ENCODE results near the gene PRM2.

The PRM2 gene

GRCh38 chr16:11231367-11231970, 44.8 kb downstream of the PRM2 start:
- Histone ChIP-seq H3K79me2 (ENCODE audit: insufficient read depth, low read length) (peaks cover 6% of the 10 kb centered on the region; the same call in 1 of the 2 replicates), H3K4me2 (ENCODE audit: insufficient read depth, low read length) (peak overlapping the region; percentile 45), H3K27ac (ENCODE audit: low read length) (peak overlapping the region; percentile 99), H2AFZ (ENCODE audit: low read depth, low read length) (no peak overlapping the region), H3K4me1 (ENCODE audit: insufficient read depth, low read length) (peaks cover 74% of the 10 kb centered on the region), H3K9me3 (ENCODE audit: insufficient read depth, low read length, severe bottlenecking) (no peaks in the 10 kb centered on the region), H3K27me3 (ENCODE audit: insufficient read depth, low read length, poor library complexity) (no peaks in the 10 kb centered on the region), H3K36me3 (ENCODE audit: insufficient read depth, low read length) (no peaks in the 10 kb centered on the region), H4K20me1 (ENCODE audit: insufficient read depth, low read length) (no peaks in the 10 kb centered on the region), H3K4me3 (ENCODE audit: low read depth in 1 of 2, low read length in 2 of 2) (peak overlapping the region in 1 of 2 experiments; percentile 33; a peak in 1 of 4 replicates), H3K9ac (ENCODE audit: low read depth, low read length) (peak overlapping the region; percentile 59)
- TF ChIP-seq, protein P1, sequence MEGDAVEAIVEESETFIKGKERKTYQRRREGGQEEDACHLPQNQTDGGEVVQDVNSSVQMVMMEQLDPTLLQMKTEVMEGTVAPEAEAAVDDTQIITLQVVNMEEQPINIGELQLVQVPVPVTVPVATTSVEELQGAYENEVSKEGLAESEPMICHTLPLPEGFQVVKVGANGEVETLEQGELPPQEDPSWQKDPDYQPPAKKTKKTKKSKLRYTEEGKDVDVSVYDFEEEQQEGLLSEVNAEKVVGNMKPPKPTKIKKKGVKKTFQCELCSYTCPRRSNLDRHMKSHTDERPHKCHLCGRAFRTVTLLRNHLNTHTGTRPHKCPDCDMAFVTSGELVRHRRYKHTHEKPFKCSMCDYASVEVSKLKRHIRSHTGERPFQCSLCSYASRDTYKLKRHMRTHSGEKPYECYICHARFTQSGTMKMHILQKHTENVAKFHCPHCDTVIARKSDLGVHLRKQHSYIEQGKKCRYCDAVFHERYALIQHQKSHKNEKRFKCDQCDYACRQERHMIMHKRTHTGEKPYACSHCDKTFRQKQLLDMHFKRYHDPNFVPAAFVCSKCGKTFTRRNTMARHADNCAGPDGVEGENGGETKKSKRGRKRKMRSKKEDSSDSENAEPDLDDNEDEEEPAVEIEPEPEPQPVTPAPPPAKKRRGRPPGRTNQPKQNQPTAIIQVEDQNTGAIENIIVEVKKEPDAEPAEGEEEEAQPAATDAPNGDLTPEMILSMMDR (IDR thresholded peaks at IDR 0.05; ENCODE audit: borderline replicate concordance, extremely low read depth, low read length, poor library complexity, severe bottlenecking): no peak
- TF ChIP-seq EZH2 (IDR thresholded peaks at IDR 0.05; ENCODE audit: borderline replicate concordance, low read depth, low read length, severe bottlenecking): no peak
- no peak for DNase-seq
- no peak for ATAC-seq (ENCODE audit: insufficient read depth, low read depth)

GRCh38 chr16:11229906-11230305, 46.4 kb downstream of the PRM2 start:
- no peak overlapping the region for H2AFZ ChIP-seq (ENCODE audit: low read depth, low read length)
- no peaks in the 10 kb centered on the region for H3K9me3 ChIP-seq (ENCODE audit: insufficient read depth, low read length, severe bottlenecking)
- no peak overlapping the region for H3K4me2 ChIP-seq (ENCODE audit: insufficient read depth, low read length)
- DNase-seq (no peak), ATAC-seq (ENCODE audit: insufficient read depth, low read depth) (no peak)
- 0 out of 2 replicates have a peak overlapping the region, but pooled peaks have one; percentile 3 for H3K9ac ChIP-seq (ENCODE audit: low read depth, low read length)
- peaks cover 10% of the 10 kb centered on the region; the same call in 1 of the 2 replicates for H3K79me2 ChIP-seq (ENCODE audit: insufficient read depth, low read length)
- no peaks in the 10 kb centered on the region for H3K27me3 ChIP-seq (ENCODE audit: insufficient read depth, low read length, poor library complexity)
- peak overlapping the region; percentile 70 for H3K27ac ChIP-seq (ENCODE audit: low read length)
- H3K36me3 ChIP-seq (ENCODE audit: insufficient read depth, low read length): no peaks in the 10 kb centered on the region
- H4K20me1 ChIP-seq (ENCODE audit: insufficient read depth, low read length): no peaks in the 10 kb centered on the region
- no peak for TF ChIP-seq EZH2 (IDR thresholded peaks at IDR 0.05; ENCODE audit: borderline replicate concordance, low read depth, low read length, severe bottlenecking)
- TF ChIP-seq, protein P1 (IDR thresholded peaks at IDR 0.05; ENCODE audit: borderline replicate concordance, extremely low read depth, low read length, poor library complexity, severe bottlenecking): no peak
- H3K4me1 ChIP-seq (ENCODE audit: insufficient read depth, low read length): peaks cover 78% of the 10 kb centered on the region
- no peak overlapping the region for H3K4me3 ChIP-seq (ENCODE audit: low read depth in 1 of 2, low read length in 2 of 2)

DNA sequence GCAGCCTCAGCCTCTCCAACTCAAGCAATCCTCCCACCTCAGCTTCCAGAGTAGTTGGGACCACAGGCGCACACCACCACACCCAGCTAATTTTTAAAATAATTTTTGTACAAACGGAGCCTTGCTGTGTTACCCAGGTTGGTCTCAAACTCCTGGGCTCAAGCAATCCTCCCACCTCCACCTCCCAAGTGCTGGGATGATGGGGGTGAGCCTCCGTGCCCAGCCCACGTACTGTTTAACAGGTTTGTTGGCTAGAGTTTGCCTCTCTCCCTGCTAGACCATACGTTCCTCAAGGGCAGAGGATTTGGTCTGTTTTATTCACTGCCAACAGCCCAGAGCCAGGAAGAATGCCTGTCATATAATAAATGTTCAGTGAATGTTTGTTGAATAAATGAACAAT, 46.8 kb downstream of the PRM2 start:
- H3K36me3 ChIP-seq (ENCODE audit: insufficient read depth, low read length): no peaks in the 10 kb centered on the region
- H3K9me3 ChIP-seq (ENCODE audit: insufficient read depth, low read length, severe bottlenecking): no peaks in the 10 kb centered on the region
- no peak overlapping the region for H3K4me3 ChIP-seq (ENCODE audit: low read depth in 1 of 2, low read length in 2 of 2)
- peak overlapping the region; percentile 70 for H3K27ac ChIP-seq (ENCODE audit: low read length)
- H3K27me3 ChIP-seq (ENCODE audit: insufficient read depth, low read length, poor library complexity): no peaks in the 10 kb centered on the region
- DNase-seq (no peak), ATAC-seq (ENCODE audit: insufficient read depth, low read depth) (no peak)
- H4K20me1 ChIP-seq (ENCODE audit: insufficient read depth, low read length): no peaks in the 10 kb centered on the region
- no peak overlapping the region for H2AFZ ChIP-seq (ENCODE audit: low read depth, low read length)
- TF ChIP-seq, protein P1 (IDR thresholded peaks at IDR 0.05; ENCODE audit: borderline replicate concordance, extremely low read depth, low read length, poor library complexity, severe bottlenecking): no peak
- TF ChIP-seq EZH2 (IDR thresholded peaks at IDR 0.05; ENCODE audit: borderline replicate concordance, low read depth, low read length, severe bottlenecking): no peak
- peaks cover 8% of the 10 kb centered on the region; the same call in 1 of the 2 replicates for H3K79me2 ChIP-seq (ENCODE audit: insufficient read depth, low read length)
- H3K9ac ChIP-seq (ENCODE audit: low read depth, low read length): no peak overlapping the region
- H3K4me1 ChIP-seq (ENCODE audit: insufficient read depth, low read length): peaks cover 78% of the 10 kb centered on the region
- H3K4me2 ChIP-seq (ENCODE audit: insufficient read depth, low read length): no peak overlapping the region
